Lower leg skin (tissue), 3 donors: Measurements from ENCODE around the gene MUS81.

Experiments used
- POLR2A ChIP-seq, 2 donors: fragments of 450-650 bp; IDR thresholded peaks; one replicate each; pipeline ENCODE4 v1.6.1; 2016 to 2017; ENCODE audit warnings: antibody characterized with exemption in 2 of 2, mild to moderate bottlenecking in 1 of 2, moderate library complexity in 1 of 2
- TF ChIP-seq, protein P1 (sequence below), 3 donors: fragments of 450-650 bp; IDR thresholded peaks; one replicate each; pipeline ENCODE4 v1.5.1; 2016; ENCODE audit warnings: antibody characterized with exemption in 3 of 3, mild to moderate bottlenecking in 3 of 3, moderate library complexity in 2 of 3

DNA sequence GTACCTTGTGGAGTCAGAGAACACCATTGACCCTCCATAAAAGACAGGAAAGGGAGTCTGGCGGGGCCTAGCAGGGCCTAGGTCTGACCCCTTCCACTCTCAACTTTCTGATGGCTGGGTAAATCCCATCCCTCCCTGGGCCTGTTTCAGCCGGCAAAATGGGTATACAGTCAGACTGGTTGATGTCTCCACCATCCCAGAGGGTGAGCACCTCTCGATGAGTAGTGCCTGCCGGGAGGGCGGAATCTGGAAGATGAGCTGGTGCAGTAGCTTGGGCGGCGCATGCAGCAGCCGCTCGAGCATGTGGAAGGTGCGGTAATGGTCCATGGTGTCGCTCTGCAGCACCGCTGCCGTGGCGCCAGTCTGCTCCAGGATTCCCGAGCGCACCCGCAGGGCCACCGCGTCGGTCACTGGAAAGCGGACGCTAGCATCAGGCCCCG, 27.5 kb downstream of the MUS81 start:
- TF ChIP-seq, protein P1, sequence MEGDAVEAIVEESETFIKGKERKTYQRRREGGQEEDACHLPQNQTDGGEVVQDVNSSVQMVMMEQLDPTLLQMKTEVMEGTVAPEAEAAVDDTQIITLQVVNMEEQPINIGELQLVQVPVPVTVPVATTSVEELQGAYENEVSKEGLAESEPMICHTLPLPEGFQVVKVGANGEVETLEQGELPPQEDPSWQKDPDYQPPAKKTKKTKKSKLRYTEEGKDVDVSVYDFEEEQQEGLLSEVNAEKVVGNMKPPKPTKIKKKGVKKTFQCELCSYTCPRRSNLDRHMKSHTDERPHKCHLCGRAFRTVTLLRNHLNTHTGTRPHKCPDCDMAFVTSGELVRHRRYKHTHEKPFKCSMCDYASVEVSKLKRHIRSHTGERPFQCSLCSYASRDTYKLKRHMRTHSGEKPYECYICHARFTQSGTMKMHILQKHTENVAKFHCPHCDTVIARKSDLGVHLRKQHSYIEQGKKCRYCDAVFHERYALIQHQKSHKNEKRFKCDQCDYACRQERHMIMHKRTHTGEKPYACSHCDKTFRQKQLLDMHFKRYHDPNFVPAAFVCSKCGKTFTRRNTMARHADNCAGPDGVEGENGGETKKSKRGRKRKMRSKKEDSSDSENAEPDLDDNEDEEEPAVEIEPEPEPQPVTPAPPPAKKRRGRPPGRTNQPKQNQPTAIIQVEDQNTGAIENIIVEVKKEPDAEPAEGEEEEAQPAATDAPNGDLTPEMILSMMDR (IDR thresholded peaks at IDR 0.05) = no peak
- TF ChIP-seq POLR2A (IDR thresholded peaks at IDR 0.05) = no peak
